HG03575 (cell line): ENCODE results near the gene TLCD5.

Experiments used
- ATAC-seq: cut with Tn5 transposase; IDR thresholded peaks from one replicate; pipeline ENCODE4 v1.9.1; 2021; ENCODE audit not compliant: unreplicated experiment, insufficient number of reproducible peaks, low FRiP score; ENCODE audit errors: extremely low read depth

TLCD5 gene

GRCh38 chr11:120306519-120307242, 18.4 kb upstream of the TLCD5 start:
- ATAC-seq, result no peak

- ATAC-seq, result no peak
Observed at GRCh38 chr11:120307476-120307875, 17.6 kb upstream of the TLCD5 start.

GRCh38 chr11:120308081-120308480, 17.0 kb upstream of the TLCD5 start:
- ATAC-seq, result no peak

GRCh38 chr11:120310870-120311269, 14.2 kb upstream of the TLCD5 start:
- no peak for ATAC-seq

- ATAC-seq, result no peak
Observed at GRCh38 chr11:120314861-120315260, 10.2 kb upstream of the TLCD5 start.

GRCh38 chr11:120316880-120317688, 8.0 kb upstream of the TLCD5 start:
- no peak for ATAC-seq

GRCh38 chr11:120317689-120318480, 7.2 kb upstream of the TLCD5 start:
- ATAC-seq, result no peak

GRCh38 chr11:120318906-120319305, 6.2 kb upstream of the TLCD5 start:
- ATAC-seq, result no peak

GRCh38 chr11:120326228-120326627, 1.1 kb downstream of the TLCD5 start:
- no peak for ATAC-seq

GRCh38 chr11:120326845-120327281, 1.8 kb downstream of the TLCD5 start:
- no peak for ATAC-seq

- no peak for ATAC-seq
Observed at GRCh38 chr11:120327311-120327710, 2.2 kb downstream of the TLCD5 start.

GRCh38 chr11:120329556-120329955, 4.5 kb downstream of the TLCD5 start:
- no peak for ATAC-seq

- ATAC-seq, result no peak
Observed at GRCh38 chr11:120330045-120330444, 4.9 kb downstream of the TLCD5 start.

- no peak for ATAC-seq
Observed at GRCh38 chr11:120331301-120331996, 6.3 kb downstream of the TLCD5 start.

- no peak for ATAC-seq
Observed at GRCh38 chr11:120332822-120333716, 8.0 kb downstream of the TLCD5 start.

GRCh38 chr11:120333801-120334200, 8.7 kb downstream of the TLCD5 start:
- ATAC-seq, result no peak

- ATAC-seq, result no peak
Observed at GRCh38 chr11:120334332-120334731, 9.2 kb downstream of the TLCD5 start.

GRCh38 chr11:120334894-120335462, 9.9 kb downstream of the TLCD5 start:
- ATAC-seq, result no peak
